ENCODE results near the gene MOB4. TPM values are rescaled to one million over a fixed set of nuclear protein-coding genes. Genes with fewer than 3 reads are reported as not detected.
"Not testable (repeated sequence)": the region's sequence is repeated elsewhere in the genome, so short reads cannot be mapped to it uniquely, and the experiment has no call there.

MOB4 gene
- total and polyA plus RNA-seq, 7 experiments from 2014 or later, result 16.1 to 39.6 (median 18.2) TPM

DNA sequence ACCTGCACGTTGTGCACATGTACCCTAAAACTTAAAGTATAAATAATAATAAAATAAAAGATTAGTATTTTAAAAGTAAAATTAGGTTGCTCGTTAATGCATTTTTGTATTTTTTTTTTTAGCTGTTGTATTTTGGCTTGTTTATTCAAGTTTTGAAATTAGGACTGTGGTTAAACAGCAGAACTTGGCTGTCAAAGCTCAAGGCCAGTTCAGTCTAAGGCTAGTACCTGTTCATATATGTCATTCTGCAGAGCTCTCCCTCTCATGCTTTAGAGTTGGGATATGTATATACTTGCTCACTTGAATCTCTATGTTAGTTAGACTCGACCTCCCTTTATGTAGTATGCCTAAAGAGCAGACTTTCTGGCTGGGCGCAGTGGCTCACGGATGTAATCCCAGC lies 32.7 kb downstream of the MOB4 start:
- CTCF ChIA-PET, result no interaction called here
- Histone ChIP-seq H3K27me3 (ENCODE audit: control insufficient read depth in 2 of 2, insufficient read depth in 2 of 2, low read length in 2 of 2) (no peaks in the 10 kb centered on the region), H3K9me3 (ENCODE audit: control insufficient read depth in 2 of 3, low read length in 3 of 3) (no peaks in the 10 kb centered on the region), H3K27ac (ENCODE audit: low read depth, low read length) (no peak overlapping the region), H3K36me3 (ENCODE audit: control insufficient read depth in 2 of 3, insufficient read depth in 3 of 3, low read length in 3 of 3) (peaks cover 9 to 46% (median 16%) of the 10 kb centered on the region in 3 experiments), H3K4me1 (ENCODE audit: control insufficient read depth in 2 of 2, insufficient read depth in 2 of 2, low read length in 2 of 2) (no peaks in the 10 kb centered on the region), H3K4me3 (ENCODE audit: low read length) (no peak overlapping the region)
- peaks cover 0 to 44% (median 14%) of the 10 kb centered on the region in 5 donors for H3K36me3 Mint-ChIP-seq
- peak overlapping the region in 3 of 9 donors; percentile 15 to 55 (median 19) for H3K27ac Mint-ChIP-seq
- H3K4me3 Mint-ChIP-seq, result no peak overlapping the region
- DNase-seq, result no peak
- H3K27me3 Mint-ChIP-seq, result no peaks in the 10 kb centered on the region
- intact Hi-C loops (cut with micrococcal nuclease), result no loop called here
- POLR2A ChIA-PET, result no interaction called here
- no peak for ATAC-seq
- H3K9me3 Mint-ChIP-seq, result no peaks in the 10 kb centered on the region
- H3K4me1 Mint-ChIP-seq, result peaks cover 0 to 8% (median 7%) of the 10 kb centered on the region in 7 donors

GRCh38 chr2:197551260-197551659 lies 35.4 kb downstream of the MOB4 start:
- H3K4me3 ChIP-seq (ENCODE audit: low read length); CTCF ChIA-PET; H3K27me3 ChIP-seq (ENCODE audit: control insufficient read depth in 2 of 2, insufficient read depth in 2 of 2, low read length in 2 of 2); H3K4me3 Mint-ChIP-seq; ATAC-seq; H3K9me3 Mint-ChIP-seq; DNase-seq; H3K27ac ChIP-seq (ENCODE audit: low read depth, low read length); H3K27me3 Mint-ChIP-seq; H3K9me3 ChIP-seq (ENCODE audit: control insufficient read depth in 2 of 3, low read length in 3 of 3); H3K4me1 ChIP-seq (ENCODE audit: control insufficient read depth in 2 of 2, insufficient read depth in 2 of 2, low read length in 2 of 2); intact Hi-C loops (cut with micrococcal nuclease); POLR2A ChIA-PET: not testable (repeated sequence)
- Mint-ChIP-seq H3K27ac (peak overlapping the region in 1 of 9 donors; percentile 38), H3K4me1 (peaks cover 0 to 11% (median 9%) of the 10 kb centered on the region in 7 donors), H3K36me3 (peaks cover 0 to 41% (median 14%) of the 10 kb centered on the region in 5 donors)
- peaks cover 11 to 38% (median 11%) of the 10 kb centered on the region in 3 experiments for H3K36me3 ChIP-seq (ENCODE audit: control insufficient read depth in 2 of 3, insufficient read depth in 3 of 3, low read length in 3 of 3)

- Histone ChIP-seq H3K27ac (ENCODE audit: low read depth, low read length) (no peak overlapping the region), H3K4me3 (ENCODE audit: low read length) (no peak overlapping the region), H3K9me3 (ENCODE audit: control insufficient read depth in 2 of 3, low read length in 3 of 3) (no peaks in the 10 kb centered on the region), H3K36me3 (ENCODE audit: control insufficient read depth in 2 of 3, insufficient read depth in 3 of 3, low read length in 3 of 3) (peaks cover 3 to 17% (median 8%) of the 10 kb centered on the region in 3 experiments), H3K4me1 (ENCODE audit: control insufficient read depth in 2 of 2, insufficient read depth in 2 of 2, low read length in 2 of 2) (no peaks in the 10 kb centered on the region), H3K27me3 (ENCODE audit: control insufficient read depth in 2 of 2, insufficient read depth in 2 of 2, low read length in 2 of 2) (no peaks in the 10 kb centered on the region)
- no peak overlapping the region for H3K4me3 Mint-ChIP-seq
- CTCF ChIA-PET, result no interaction called here
- no peaks in the 10 kb centered on the region for H3K9me3 Mint-ChIP-seq
- DNase-seq (no peak), ATAC-seq (no peak)
- POLR2A ChIA-PET, result no interaction called here
- H3K27ac Mint-ChIP-seq, result peak overlapping the region in 5 of 9 donors; percentile 6 to 65 (median 39)
- intact Hi-C loops (cut with micrococcal nuclease), result no loop called here
- H3K4me1 Mint-ChIP-seq, result peaks cover 0 to 8% (median 4%) of the 10 kb centered on the region in 7 donors
- no peaks in the 10 kb centered on the region for H3K27me3 Mint-ChIP-seq
- peaks cover 0 to 25% (median 12%) of the 10 kb centered on the region in 5 donors for H3K36me3 Mint-ChIP-seq
These were observed 39.6 kb downstream of the MOB4 start for GRCh38 chr2:197555467-197555866.

DNA sequence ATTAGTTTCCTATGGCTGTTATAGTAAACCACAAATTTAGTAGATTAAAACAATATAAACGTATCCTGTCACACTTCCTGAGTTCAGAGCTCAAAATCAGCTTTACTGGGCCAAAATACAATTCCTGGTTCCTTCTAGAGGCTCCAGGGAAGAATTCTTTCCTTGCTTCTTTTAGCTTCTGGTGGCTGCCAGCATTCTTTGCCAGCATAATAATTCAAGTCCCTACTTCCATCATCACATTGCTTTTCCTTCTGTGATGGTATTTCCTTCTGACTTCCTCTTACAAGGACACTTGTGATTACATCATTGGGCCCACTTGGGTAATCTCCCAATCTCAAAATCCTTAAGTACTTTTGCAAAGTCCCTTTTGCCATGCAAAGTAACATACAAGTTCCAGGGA lies 40.6 kb downstream of the MOB4 start:
- no peaks in the 10 kb centered on the region for H3K9me3 Mint-ChIP-seq
- CTCF ChIA-PET, result no interaction called here
- POLR2A ChIA-PET, result no interaction called here
- H3K27ac Mint-ChIP-seq, result peak overlapping the region in 8 of 9 donors; percentile 32 to 83 (median 66)
- DNase-seq (no peak), ATAC-seq (no peak)
- Histone ChIP-seq H3K4me1 (ENCODE audit: control insufficient read depth in 2 of 2, insufficient read depth in 2 of 2, low read length in 2 of 2) (no peaks in the 10 kb centered on the region), H3K4me3 (ENCODE audit: low read length) (no peak overlapping the region), H3K9me3 (ENCODE audit: control insufficient read depth in 2 of 3, low read length in 3 of 3) (no peaks in the 10 kb centered on the region), H3K27me3 (ENCODE audit: control insufficient read depth in 2 of 2, insufficient read depth in 2 of 2, low read length in 2 of 2) (no peaks in the 10 kb centered on the region), H3K27ac (ENCODE audit: low read depth, low read length) (no peak overlapping the region), H3K36me3 (ENCODE audit: control insufficient read depth in 2 of 3, insufficient read depth in 3 of 3, low read length in 3 of 3) (peaks cover 2 to 9% (median 6%) of the 10 kb centered on the region in 3 experiments)
- intact Hi-C loops (cut with micrococcal nuclease), result no loop called here
- H3K27me3 Mint-ChIP-seq, result no peaks in the 10 kb centered on the region
- peaks cover 0 to 8% (median 4%) of the 10 kb centered on the region in 7 donors for H3K4me1 Mint-ChIP-seq
- no peak overlapping the region for H3K4me3 Mint-ChIP-seq
- peaks cover 0 to 21% (median 10%) of the 10 kb centered on the region in 5 donors for H3K36me3 Mint-ChIP-seq

- H3K9me3 Mint-ChIP-seq, result peaks cover 0 to 5% (median 0%) of the 10 kb centered on the region in 11 donors
- no peak for DNase-seq
- ChIA-PET POLR2A (no interaction called here), CTCF (no interaction called here)
- H3K36me3 Mint-ChIP-seq, result peaks cover 0 to 29% (median 5%) of the 10 kb centered on the region in 5 donors
- Histone ChIP-seq H3K9me3 (ENCODE audit: control insufficient read depth in 2 of 3, low read length in 3 of 3) (no peaks in the 10 kb centered on the region), H3K4me1 (ENCODE audit: control insufficient read depth in 2 of 2, insufficient read depth in 2 of 2, low read length in 2 of 2) (no peaks in the 10 kb centered on the region), H3K27ac (ENCODE audit: low read depth, low read length) (no peak overlapping the region), H3K36me3 (ENCODE audit: control insufficient read depth in 2 of 3, insufficient read depth in 3 of 3, low read length in 3 of 3) (peaks cover 0 to 9% (median 2%) of the 10 kb centered on the region in 3 experiments), H3K27me3 (ENCODE audit: control insufficient read depth in 2 of 2, insufficient read depth in 2 of 2, low read length in 2 of 2) (no peaks in the 10 kb centered on the region), H3K4me3 (ENCODE audit: low read length) (no peak overlapping the region)
- ATAC-seq, result no peak
- H3K27me3 Mint-ChIP-seq, result no peaks in the 10 kb centered on the region
- H3K27ac Mint-ChIP-seq, result peak overlapping the region in 1 of 9 donors; percentile 54
- intact Hi-C loops (cut with micrococcal nuclease), result no loop called here
- peaks cover 0 to 8% (median 4%) of the 10 kb centered on the region in 7 donors for H3K4me1 Mint-ChIP-seq
- no peak overlapping the region for H3K4me3 Mint-ChIP-seq
These were observed 42.5 kb downstream of the MOB4 start for GRCh38 chr2:197558393-197558792.

DNA sequence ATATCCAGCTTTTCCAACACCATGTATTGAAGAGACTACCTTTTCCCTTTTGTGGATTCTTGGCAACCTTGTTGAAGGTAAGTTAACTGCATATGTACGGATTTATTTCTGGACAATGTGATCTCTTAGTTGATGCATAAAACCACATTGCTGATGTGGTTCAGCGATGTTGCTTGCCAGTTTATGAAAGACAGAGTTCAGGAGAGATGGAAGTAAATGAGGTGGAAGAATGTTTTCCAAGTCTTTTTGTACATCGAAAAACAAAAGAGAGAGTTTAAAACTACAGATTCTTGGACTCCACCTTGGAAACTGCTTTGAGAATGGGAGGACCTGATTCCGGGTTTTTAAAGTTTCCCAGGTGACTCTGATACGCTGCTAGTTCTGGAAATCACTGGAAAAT lies 43.8 kb downstream of the MOB4 start:
- Mint-ChIP-seq H3K4me3 (no peak overlapping the region), H3K36me3 (peaks cover 0 to 39% (median 11%) of the 10 kb centered on the region in 5 donors), H3K4me1 (peaks cover 0 to 14% (median 7%) of the 10 kb centered on the region in 7 donors), H3K27ac (peak overlapping the region in 3 of 9 donors; percentile 17 to 63 (median 18)), H3K27me3 (no peaks in the 10 kb centered on the region), H3K9me3 (peaks cover 0 to 5% (median 0%) of the 10 kb centered on the region in 11 donors)
- Histone ChIP-seq H3K27me3 (ENCODE audit: control insufficient read depth in 2 of 2, insufficient read depth in 2 of 2, low read length in 2 of 2) (no peaks in the 10 kb centered on the region), H3K9me3 (ENCODE audit: control insufficient read depth in 2 of 3, low read length in 3 of 3) (no peaks in the 10 kb centered on the region), H3K27ac (ENCODE audit: low read depth, low read length) (no peak overlapping the region), H3K4me3 (ENCODE audit: low read length) (no peak overlapping the region), H3K4me1 (ENCODE audit: control insufficient read depth in 2 of 2, insufficient read depth in 2 of 2, low read length in 2 of 2) (no peaks in the 10 kb centered on the region), H3K36me3 (ENCODE audit: control insufficient read depth in 2 of 3, insufficient read depth in 3 of 3, low read length in 3 of 3) (no peaks in the 10 kb centered on the region)
- intact Hi-C loops (cut with micrococcal nuclease), result no loop called here
- ChIA-PET POLR2A (no interaction called here), CTCF (no interaction called here)
- ATAC-seq (no peak), DNase-seq (no peak)

DNA sequence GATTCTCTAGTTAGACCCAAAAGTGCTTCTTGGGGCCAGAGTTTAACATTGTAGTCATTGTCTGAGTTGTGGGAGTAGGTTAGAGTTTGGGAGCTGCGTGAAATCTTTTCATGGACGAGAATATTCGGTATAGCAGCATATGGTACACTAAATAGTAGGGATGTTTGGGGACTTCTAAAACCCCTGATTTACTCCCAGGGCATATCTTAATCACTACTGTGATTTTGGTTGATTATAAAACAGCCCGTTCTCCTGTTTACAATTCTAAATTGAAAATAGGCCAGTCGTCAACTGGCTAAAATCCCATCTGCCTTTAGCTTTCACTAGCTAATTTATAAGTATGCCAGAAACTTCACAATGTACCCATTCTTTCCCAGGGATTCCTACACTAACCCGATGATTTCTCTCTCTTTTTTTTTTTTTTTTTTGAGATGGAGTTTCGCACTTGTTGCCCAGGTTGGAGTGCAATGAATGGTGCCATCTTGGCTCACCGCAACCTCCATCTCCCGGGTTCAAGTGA lies 44.3 kb downstream of the MOB4 start:
- ChIA-PET POLR2A (no interaction called here), CTCF (no interaction called here)
- H3K9me3 ChIP-seq (ENCODE audit: control insufficient read depth in 2 of 3, low read length in 3 of 3), result no peaks in the 10 kb centered on the region
- Mint-ChIP-seq H3K27me3 (no peaks in the 10 kb centered on the region), H3K36me3 (peaks cover 0 to 38% (median 11%) of the 10 kb centered on the region in 5 donors), H3K27ac (peak overlapping the region in 3 of 9 donors; percentile 17 to 66 (median 63)), H3K4me1 (peaks cover 0 to 15% (median 7%) of the 10 kb centered on the region in 7 donors), H3K9me3 (peaks cover 0 to 5% (median 0%) of the 10 kb centered on the region in 11 donors), H3K4me3 (no peak overlapping the region)
- intact Hi-C loops (cut with micrococcal nuclease), result no loop called here
- no peak overlapping the region for H3K27ac ChIP-seq (ENCODE audit: low read depth, low read length)
- no peaks in the 10 kb centered on the region for H3K27me3 ChIP-seq (ENCODE audit: control insufficient read depth in 2 of 2, insufficient read depth in 2 of 2, low read length in 2 of 2)
- H3K4me3 ChIP-seq (ENCODE audit: low read length), result no peak overlapping the region
- H3K36me3 ChIP-seq (ENCODE audit: control insufficient read depth in 2 of 3, insufficient read depth in 3 of 3, low read length in 3 of 3), result no peaks in the 10 kb centered on the region
- no peak for ATAC-seq
- no peak for DNase-seq
- H3K4me1 ChIP-seq (ENCODE audit: control insufficient read depth in 2 of 2, insufficient read depth in 2 of 2, low read length in 2 of 2), result no peaks in the 10 kb centered on the region
